GM04504 (cell line): ENCODE data around the gene PLCL1.

Experiments used
- DNase-seq: peaks from one replicate; pipeline ENCODE4 v3.0.0-alpha.2; 2012; ENCODE audit warnings: low read depth

Gene PLCL1

GRCh38 chr2:198117406-198118041 is 313.1 kb downstream of the PLCL1 start:
- DNase-seq = no peak

GRCh38 chr2:198127627-198128026 is 323.2 kb downstream of the PLCL1 start:
- DNase-seq = peak; percentile 33

- DNase-seq = no peak
These were observed 325.2 kb downstream of the PLCL1 start for GRCh38 chr2:198129609-198130008.

- DNase-seq = peak; percentile 77
These were observed 330.0 kb downstream of the PLCL1 start for GRCh38 chr2:198134293-198134955.

- DNase-seq = peak; percentile 27
These were observed 331.1 kb downstream of the PLCL1 start for GRCh38 chr2:198135481-198135934.

GRCh38 chr2:198136142-198136541 is 331.7 kb downstream of the PLCL1 start:
- DNase-seq = no peak

GRCh38 chr2:198137733-198138132 is 333.3 kb downstream of the PLCL1 start:
- no peak for DNase-seq

- DNase-seq = no peak
These were observed 337.3 kb downstream of the PLCL1 start for GRCh38 chr2:198141726-198142125.

- no peak for DNase-seq
These were observed 338.8 kb downstream of the PLCL1 start for GRCh38 chr2:198143156-198143555.

GRCh38 chr2:198143793-198144192 is 339.4 kb downstream of the PLCL1 start:
- no peak for DNase-seq

- DNase-seq = no peak
These were observed 340.3 kb downstream of the PLCL1 start for GRCh38 chr2:198144660-198145059.

GRCh38 chr2:198146346-198146940 is 342.1 kb downstream of the PLCL1 start:
- DNase-seq = no peak

- no peak for DNase-seq
These were observed 352.9 kb downstream of the PLCL1 start for GRCh38 chr2:198157314-198157713.

GRCh38 chr2:198161151-198161550 is 356.8 kb downstream of the PLCL1 start:
- no peak for DNase-seq

GRCh38 chr2:198162276-198162675 is 357.9 kb downstream of the PLCL1 start:
- DNase-seq = no peak

GRCh38 chr2:198164843-198165242 is 360.4 kb downstream of the PLCL1 start:
- DNase-seq = no peak

- no peak for DNase-seq
These were observed 360.9 kb downstream of the PLCL1 start for GRCh38 chr2:198165289-198165688.

GRCh38 chr2:198167346-198167745 is 363.0 kb downstream of the PLCL1 start:
- DNase-seq = no peak

- DNase-seq = no peak
These were observed 364.3 kb downstream of the PLCL1 start for GRCh38 chr2:198168651-198169050.

GRCh38 chr2:198173242-198173641 is 368.8 kb downstream of the PLCL1 start:
- DNase-seq = no peak

GRCh38 chr2:198173864-198174263 is 369.5 kb downstream of the PLCL1 start:
- DNase-seq = no peak

GRCh38 chr2:198175271-198175670 is 370.9 kb downstream of the PLCL1 start:
- no peak for DNase-seq

GRCh38 chr2:198177040-198177439 is 372.6 kb downstream of the PLCL1 start:
- no peak for DNase-seq
